GM18526 (cell line): ENCODE measurements around the gene AMER3.

ENCODE experiments used
- POLR2A ChIP-seq: IDR thresholded peaks from 3 replicates; pipeline ENCODE4 v1.6.1; 2011; ENCODE audit not compliant: insufficient read length; ENCODE audit errors: extremely low read depth

The AMER3 gene

DNA sequence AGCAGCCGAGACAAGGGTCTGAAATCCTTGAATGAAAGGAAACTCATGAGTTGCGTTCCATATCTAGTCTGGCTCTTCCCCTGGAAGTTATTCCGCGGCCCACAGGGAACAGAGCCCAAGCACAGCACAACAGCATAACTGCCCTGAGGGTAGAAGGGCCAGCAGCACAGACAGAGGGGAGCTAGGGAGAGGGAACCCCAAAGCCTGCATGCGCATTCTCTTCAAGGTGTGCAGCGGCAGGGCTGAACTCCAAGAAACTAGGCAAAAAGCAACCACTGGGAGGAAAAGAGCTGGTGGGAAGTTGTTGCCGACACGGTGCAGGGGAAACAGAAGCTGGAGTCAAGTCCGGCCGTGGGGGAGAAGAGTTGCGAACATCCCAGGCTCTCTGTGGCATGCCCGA, 14.7 kb upstream of the AMER3 start:
- no peak for TF ChIP-seq POLR2A

DNA sequence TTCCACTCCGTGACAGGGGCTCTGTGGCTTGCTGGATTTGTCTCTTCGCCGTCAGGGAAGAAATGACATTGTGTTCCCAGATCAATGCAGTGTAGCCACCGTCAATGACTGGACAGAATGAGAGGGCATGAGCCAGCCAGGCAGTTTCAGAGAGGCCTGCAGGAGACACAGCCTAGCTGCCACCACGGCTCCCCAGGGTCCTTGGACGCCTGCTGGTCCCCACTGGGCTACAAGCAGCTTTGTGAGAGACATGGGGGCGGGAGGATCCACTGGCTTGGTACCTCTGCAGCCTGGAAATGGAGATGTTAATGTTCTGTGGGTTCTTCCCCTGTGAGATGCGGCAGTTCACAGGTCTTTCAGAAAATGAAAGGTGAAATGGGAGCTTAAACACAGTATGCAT, 12.1 kb upstream of the AMER3 start:
- TF ChIP-seq POLR2A: no peak

DNA sequence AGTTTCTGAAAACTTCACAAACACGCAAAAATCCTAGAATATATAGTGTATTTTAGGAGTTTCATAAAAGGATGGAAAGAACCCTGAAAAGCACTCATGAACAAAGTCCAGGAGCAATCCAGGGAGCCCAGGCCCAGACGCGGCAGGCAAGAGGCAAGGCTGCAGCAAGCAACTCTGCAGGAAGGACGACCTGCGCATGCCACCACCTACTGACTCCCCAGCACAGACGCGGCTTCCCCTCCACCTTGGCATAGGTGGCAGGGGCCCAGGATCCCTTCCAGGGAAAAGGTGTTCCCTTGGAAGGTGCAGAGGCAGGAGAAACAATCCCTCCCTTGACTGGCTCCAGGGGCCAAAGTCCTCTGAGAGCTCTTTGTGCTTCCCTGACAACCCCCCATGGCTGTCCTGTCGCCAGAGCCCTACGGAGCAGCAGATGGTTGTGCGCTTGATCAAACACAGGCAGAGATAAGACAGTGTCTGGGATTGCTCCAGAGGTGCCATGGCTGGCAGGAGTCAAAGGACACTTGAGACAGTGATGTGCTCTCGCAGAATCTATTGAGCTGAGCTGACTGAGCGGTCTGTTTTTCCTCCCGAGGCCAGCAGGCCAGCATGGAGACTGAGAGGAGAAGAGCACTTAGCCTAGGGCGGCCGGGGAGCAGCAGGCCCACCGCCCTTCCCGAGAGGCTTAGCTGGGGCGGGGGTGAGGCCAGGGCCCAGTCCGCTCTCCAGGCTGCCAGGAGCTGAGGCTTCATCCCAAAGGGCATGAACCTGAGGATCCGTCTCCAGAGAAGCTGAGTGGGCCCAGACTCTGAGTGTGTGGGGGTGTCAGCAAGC, 10.8 kb upstream of the AMER3 start:
- TF ChIP-seq POLR2A: no peak

DNA sequence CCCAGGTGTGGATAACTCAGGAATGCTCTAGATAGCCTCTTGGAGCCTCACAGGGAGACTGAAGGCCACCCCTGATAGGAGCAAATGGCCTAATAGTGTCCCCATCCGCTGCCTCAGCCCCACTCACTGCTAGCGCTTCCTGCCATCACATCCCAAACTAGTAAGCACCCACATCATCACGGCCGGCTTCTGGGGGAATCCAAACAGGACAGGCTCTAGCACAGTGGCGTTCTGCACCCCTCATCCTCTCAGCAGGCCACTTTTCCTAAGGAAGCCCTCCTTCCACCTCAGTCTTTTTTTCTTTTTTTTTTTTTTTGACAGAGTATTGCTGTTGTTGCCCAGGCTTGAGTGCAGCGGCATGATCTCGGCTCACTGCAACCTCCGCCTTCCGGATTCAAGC, 6.3 kb upstream of the AMER3 start:
- TF ChIP-seq POLR2A: no peak

DNA sequence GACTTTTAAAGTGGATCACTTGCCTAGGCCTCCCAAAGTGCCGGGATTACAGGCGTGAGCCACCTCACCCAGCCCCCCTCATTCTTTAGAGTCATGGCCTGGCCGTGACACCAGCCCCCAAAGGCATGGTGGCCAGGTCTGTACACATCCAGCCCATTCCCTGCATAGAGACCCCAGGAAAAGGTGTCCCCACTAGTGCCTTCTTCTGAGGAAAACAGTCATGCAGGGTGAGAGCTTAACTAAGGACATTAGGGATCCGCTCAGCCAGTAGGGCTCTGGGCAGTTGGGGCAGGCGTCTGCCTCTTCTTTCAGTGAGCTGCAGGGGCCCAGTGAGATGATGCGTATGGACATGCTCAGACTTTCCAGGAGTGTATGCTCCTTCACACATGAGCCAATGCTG, 5.7 kb upstream of the AMER3 start:
- TF ChIP-seq POLR2A: no peak

GRCh38 chr2:130754811-130755210, 529 bp upstream of the AMER3 start:
- no peak for TF ChIP-seq POLR2A

GRCh38 chr2:130756053-130756873, 923 bp downstream of the AMER3 start:
- no peak for TF ChIP-seq POLR2A

DNA sequence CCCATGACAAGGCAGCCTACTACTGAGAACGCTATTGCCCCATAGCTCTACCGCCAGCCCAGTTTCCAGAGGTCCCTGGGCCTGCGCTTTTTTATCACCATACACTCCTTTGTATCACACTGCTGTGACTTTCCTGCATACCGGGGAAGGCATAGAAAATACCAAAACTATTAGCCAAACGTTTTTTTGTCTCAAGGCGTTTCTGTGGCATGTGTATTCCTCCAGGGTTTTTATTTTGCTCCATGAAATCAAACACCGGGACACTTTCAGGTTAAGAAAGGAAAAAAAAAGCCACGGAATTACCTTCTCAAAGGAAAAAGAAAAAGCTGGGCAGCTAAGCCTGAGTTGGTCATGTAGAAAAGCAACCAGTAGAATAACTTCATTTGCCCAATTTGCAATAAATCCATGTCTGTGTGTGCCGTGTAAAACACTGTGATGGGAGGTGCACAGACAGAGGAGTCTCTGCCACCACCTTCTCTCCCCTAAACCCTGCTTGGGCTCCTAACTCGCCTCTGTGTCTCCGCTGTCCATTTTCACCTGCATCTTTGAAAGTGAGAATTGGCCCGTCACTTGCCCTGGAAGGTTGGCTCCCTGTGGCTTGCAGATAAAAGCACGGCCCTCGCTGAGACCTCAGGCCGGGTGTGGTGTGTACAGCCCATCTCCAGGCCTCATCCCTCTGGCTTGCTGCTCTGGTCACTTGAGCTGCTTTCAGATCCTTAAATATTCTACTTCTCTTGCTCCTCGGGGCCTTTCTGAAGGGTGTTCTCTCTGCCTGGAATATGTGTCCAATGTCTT, 1.7 kb downstream of the AMER3 start:
- no peak for TF ChIP-seq POLR2A

DNA sequence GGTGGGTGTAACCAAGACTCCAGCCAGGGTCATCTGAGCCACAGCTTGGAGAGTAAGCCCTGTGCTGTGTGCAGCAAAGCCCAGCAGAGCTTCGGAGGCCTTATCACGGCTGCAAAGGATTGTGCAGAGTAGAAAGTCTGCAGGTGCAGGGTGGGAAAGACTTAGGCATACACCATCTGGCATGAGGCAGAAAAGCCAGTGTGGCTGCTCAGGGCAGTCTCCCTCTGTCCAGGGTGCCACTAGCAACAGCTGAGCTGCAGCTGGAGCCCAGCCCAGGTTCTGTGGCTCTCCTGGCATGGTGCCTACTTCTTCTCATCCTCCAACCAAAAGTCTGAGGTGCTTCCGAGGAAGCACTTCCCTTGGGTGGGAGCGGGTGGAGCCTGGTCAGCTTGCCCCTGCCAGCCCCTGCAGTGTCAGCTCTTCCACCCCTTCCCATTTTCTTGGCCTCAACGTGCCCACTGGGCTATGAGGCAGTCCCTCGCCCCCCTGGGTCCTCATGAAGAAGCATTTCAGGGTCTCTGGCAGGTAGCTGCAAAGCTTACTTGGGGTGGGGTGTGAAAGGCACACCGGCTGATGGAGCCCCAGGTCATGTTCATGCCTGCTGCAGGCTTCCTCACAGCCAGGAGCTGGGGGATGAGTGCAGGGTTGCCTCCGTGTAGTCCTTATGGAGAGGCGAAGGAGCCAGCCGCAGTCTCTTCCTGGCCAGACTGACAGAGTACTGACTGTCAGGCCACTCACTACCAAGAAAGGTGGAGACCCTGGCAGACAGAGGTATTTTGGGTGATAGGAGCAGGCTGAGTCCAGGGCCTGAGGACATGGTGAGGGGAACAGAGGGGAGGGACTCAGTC, 4.8 kb downstream of the AMER3 start:
- TF ChIP-seq POLR2A: no peak

DNA sequence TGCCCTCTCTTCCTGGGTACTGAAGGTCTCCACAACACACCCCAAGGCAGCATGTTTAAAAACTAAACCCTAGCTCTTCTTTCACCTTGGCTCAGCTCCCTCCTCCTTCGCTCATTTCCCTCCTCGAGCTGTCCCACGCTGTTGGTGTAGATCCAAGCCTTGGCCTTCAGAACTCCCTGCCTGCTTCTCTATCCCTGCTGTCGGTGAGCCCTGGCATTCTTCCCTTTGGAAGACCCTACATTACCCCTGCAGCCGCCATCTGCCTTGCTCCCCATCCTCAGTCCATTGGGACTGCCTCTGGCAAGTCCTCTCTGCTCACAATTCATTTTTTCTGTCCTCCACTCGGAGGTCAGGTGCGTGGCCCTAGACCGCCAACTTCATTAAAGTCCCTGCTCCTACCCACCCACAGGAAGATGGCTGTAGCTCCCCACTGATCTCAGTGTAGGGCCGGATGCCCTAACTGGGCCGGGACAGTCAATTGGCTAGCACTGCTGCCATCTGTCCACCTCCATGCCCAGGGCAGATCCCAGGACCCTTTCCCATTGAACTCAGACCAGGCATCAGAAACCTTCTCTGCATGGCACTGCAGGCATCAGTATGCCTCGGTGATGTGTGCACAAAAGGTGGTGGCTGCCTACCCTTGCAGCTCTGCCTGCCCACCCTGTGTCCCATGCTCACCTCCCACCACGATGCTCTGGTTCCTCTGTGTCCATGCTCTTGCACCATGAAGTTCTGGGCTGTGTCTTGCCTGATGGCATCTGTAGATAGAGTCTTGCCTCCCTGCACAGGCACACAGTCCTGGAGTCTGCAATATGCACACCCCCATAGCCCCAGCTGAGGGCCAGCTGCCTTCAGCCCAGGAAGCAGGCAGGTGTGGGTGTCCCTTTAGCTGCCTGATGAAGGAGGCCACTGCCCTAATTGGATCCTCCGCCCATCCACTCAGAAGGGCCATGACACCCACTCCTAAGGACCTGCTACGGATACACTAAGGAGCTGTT, 5.7 kb downstream of the AMER3 start:
- TF ChIP-seq POLR2A: no peak

DNA sequence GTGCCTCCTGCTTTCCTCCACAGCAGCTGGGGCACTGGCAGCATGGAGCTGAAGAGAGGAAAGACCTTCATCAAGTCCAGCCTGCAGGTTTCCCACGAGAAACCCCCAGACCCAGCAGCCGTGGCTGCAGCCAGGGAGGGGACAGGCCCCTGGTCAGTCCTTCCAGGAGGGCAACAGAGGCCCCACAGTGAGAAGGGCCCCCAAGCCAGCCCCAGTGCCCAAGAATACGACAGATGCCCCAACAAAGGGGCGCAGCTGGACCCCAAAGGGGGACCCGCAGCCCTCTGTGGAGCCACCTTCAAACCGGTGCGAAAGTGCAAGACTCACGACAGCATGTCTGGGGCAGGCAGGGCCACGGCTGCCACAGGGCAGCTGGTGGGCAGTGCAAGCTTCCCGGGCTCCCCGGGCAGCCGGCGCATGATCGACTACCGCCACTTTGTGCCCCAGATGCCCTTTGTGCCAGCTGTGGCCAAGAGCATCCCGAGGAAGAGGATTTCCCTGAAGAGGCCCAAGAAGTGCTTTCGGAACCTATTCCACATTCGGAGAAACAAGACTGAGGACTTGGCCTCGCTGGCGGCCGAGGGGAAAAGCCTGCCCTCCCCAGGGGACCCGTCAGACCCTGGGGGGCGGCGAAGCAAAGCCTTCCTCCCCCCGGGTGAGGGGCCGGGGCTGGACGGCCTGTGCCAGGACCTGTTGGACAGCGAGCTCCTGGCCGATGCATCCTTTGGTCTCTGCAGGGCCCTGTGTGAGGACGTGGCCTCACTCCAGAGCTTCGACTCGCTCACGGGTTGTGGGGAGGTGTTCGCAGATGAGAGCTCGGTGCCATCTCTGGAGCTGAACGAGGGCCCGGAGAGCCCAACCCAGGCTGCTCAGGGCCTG, 6.9 kb downstream of the AMER3 start:
- no peak for TF ChIP-seq POLR2A

- TF ChIP-seq POLR2A: no peak
Observed at GRCh38 chr2:130762910-130763385, 7.6 kb downstream of the AMER3 start.
